Loucy (cell line): ENCODE results near the gene MAN1C1.
A peak's percentile ranks its signal among the peaks of the same experiment; 100 is the strongest.

Experiments used
- H2AFZ ChIP-seq: fragments of 200-600 bp; sonication (generic); 2 replicates; pipeline ENCODE4 v1.6.0; 2016; ENCODE audit warnings: antibody characterized with exemption, mild to moderate bottlenecking, low read length, moderate library complexity
- H3F3A ChIP-seq: fragments of 200-600 bp; 2 replicates; pipeline ENCODE4 v1.6.0; 2016; ENCODE audit warnings: antibody characterized with exemption, low read depth, mild to moderate bottlenecking
- H3K27me3 ChIP-seq: fragments of 200-600 bp; sonication (generic); 2 replicates; pipeline ENCODE4 v1.6.1; 2014; ENCODE audit warnings: low read length, mild to moderate bottlenecking; ENCODE audit not compliant: insufficient read depth, poor library complexity, severe bottlenecking
- H3K36me3 ChIP-seq: fragments of 200-600 bp; sonication (generic); 2 replicates; pipeline ENCODE4 v1.6.1; 2016; ENCODE audit warnings: low read length; ENCODE audit not compliant: insufficient read depth
- H3K4me1 ChIP-seq: fragments of 200-600 bp; sonication (generic); 2 replicates; pipeline ENCODE4 v1.5.1; 2014; ENCODE audit warnings: low read length, mild to moderate bottlenecking; ENCODE audit not compliant: insufficient read depth, poor library complexity, severe bottlenecking
- H3K4me2 ChIP-seq: fragments of 200-600 bp; sonication (generic); 2 replicates; pipeline ENCODE4 v1.6.0; 2014; ENCODE audit warnings: antibody characterized with exemption, low read length, low read depth, mild to moderate bottlenecking; ENCODE audit not compliant: poor library complexity, severe bottlenecking
- H3K4me3 ChIP-seq: fragments of 200-600 bp; sonication (generic); 2 replicates; pipeline ENCODE4 v1.5.1; 2014; ENCODE audit warnings: low read length, mild to moderate bottlenecking, mixed read lengths; ENCODE audit not compliant: poor library complexity, severe bottlenecking
- H3K79me2 ChIP-seq: fragments of 200-600 bp; sonication (generic); 2 replicates; pipeline ENCODE4 v1.6.1; 2014; ENCODE audit warnings: low read length; ENCODE audit not compliant: insufficient read depth
- H3K9ac ChIP-seq: fragments of 200-600 bp; sonication (generic); 2 replicates; pipeline ENCODE4 v1.6.0; 2014; ENCODE audit warnings: mild to moderate bottlenecking, low read depth, low read length, moderate library complexity; ENCODE audit not compliant: poor library complexity, severe bottlenecking
- H3K9me2 ChIP-seq: fragments of 200-600 bp; sonication (generic); replicated peaks from 2 replicates; pipeline ENCODE4 v1.6.1; 2016; ENCODE audit warnings: low read depth, low read length, mixed read lengths
- H3K9me3 ChIP-seq: fragments of 200-600 bp; sonication (generic); 2 replicates; pipeline ENCODE4 v1.6.1; 2014; ENCODE audit warnings: mild to moderate bottlenecking, antibody characterized with exemption, low read length, low read depth; ENCODE audit not compliant: insufficient read depth
- H4K20me1 ChIP-seq: fragments of 200-600 bp; sonication (generic); 2 replicates; pipeline ENCODE4 v1.6.0; 2014; ENCODE audit warnings: antibody characterized with exemption, low read length, mild to moderate bottlenecking; ENCODE audit not compliant: insufficient read depth, poor library complexity, severe bottlenecking
- EZH2phosphoT487 ChIP-seq: fragments of 200-600 bp; IDR thresholded peaks from 2 replicates; pipeline ENCODE4 v1.6.1; 2018; ENCODE audit warnings: antibody characterized with exemption, mild to moderate bottlenecking, moderate library complexity, borderline replicate concordance
- TF ChIP-seq, protein P1 (sequence below): fragments of 200-600 bp; sonication (generic); conservative IDR thresholded peaks from 2 replicates; pipeline ENCODE4 v1.5.1; 2014; ENCODE audit warnings: mild to moderate bottlenecking, antibody characterized with exemption, low read length

MAN1C1 gene

DNA sequence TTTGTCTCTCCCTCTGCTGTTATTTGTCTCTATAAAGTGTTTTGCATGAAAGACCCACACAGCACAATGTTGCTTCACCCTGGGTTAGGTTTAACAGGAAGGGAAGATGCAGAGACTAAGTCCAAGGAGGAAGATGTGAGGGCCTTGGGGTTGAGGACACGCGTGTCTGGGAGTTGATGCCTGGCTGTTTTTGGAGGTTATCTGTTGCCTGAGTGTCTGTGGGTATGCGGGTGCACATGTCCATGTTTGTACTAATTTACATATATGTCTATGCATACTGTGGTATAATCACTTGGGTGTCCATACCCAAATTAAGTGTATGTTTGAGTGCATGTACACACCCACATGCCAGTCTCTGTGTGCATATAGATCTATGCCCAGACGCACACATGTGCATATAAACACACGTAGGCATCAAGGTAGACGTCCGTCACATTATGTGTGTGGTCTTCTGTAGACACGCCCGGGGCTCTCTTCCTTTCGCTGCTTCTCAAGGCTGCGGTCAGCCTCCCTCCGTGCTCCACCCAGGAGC, 962 bp upstream of the MAN1C1 start:
- H3K9me3 ChIP-seq, result no peaks in the 10 kb centered on the region
- peak overlapping the region; percentile 77; the same call in 1 of the 2 replicates for H2AFZ ChIP-seq
- H3K9ac ChIP-seq, result no peak overlapping the region
- no peaks in the 10 kb centered on the region for H3K9me2 ChIP-seq
- H3K4me3 ChIP-seq, result peak overlapping the region; percentile 64
- H3K36me3 ChIP-seq, result no peaks in the 10 kb centered on the region
- no peaks in the 10 kb centered on the region for H4K20me1 ChIP-seq
- H3K27me3 ChIP-seq, result peaks cover 31% of the 10 kb centered on the region
- H3K4me1 ChIP-seq, result peaks cover 8% of the 10 kb centered on the region
- peak overlapping the region; percentile 46 for H3K4me2 ChIP-seq
- TF ChIP-seq, protein P1, sequence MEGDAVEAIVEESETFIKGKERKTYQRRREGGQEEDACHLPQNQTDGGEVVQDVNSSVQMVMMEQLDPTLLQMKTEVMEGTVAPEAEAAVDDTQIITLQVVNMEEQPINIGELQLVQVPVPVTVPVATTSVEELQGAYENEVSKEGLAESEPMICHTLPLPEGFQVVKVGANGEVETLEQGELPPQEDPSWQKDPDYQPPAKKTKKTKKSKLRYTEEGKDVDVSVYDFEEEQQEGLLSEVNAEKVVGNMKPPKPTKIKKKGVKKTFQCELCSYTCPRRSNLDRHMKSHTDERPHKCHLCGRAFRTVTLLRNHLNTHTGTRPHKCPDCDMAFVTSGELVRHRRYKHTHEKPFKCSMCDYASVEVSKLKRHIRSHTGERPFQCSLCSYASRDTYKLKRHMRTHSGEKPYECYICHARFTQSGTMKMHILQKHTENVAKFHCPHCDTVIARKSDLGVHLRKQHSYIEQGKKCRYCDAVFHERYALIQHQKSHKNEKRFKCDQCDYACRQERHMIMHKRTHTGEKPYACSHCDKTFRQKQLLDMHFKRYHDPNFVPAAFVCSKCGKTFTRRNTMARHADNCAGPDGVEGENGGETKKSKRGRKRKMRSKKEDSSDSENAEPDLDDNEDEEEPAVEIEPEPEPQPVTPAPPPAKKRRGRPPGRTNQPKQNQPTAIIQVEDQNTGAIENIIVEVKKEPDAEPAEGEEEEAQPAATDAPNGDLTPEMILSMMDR, result no peak
- TF ChIP-seq EZH2phosphoT487, result no peak
- no peaks in the 10 kb centered on the region for H3K79me2 ChIP-seq
- no peaks in the 10 kb centered on the region for H3F3A ChIP-seq

DNA sequence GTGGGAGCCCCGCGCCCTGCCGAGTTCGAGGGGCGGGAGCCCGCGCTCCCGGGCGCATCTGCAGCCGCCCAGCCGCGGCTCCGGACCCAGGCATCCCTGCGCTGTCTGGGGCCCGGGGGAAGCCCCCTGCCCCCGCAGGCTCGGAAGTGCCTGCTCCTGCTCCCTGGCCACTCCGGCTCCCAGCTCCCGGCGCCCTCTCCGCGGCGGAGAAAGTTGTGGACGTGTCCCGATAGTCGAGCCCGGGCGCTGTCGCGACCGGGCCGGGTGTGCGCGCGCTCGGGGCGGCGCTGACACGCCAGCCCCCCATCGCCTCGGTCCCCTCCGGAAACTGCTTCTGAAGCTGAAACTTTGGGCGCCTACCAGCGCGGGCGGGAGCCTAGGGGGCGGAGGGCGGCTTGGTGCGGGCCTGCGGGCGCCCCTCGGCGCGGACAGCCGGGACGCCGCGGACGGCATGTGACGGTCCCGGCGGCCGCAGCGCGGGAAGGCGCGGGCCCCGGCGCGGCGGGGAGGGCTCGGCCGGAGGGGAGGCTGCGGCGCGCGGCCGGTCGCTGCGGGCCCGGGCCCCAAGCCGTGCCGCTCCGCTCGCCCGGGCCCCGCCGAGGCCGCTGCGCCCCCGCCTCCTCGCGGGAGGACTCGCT, 515 bp downstream of the MAN1C1 start:
- Histone ChIP-seq H3K9ac (no peak overlapping the region), H3K9me3 (no peaks in the 10 kb centered on the region), H3K4me1 (peaks cover 8% of the 10 kb centered on the region), H3K36me3 (no peaks in the 10 kb centered on the region), H2AFZ (no peak overlapping the region; the same call in 1 of the 2 replicates), H3K4me3 (peak overlapping the region; percentile 72), H3K4me2 (peak overlapping the region; percentile 82), H3K9me2 (no peaks in the 10 kb centered on the region), H3F3A (no peaks in the 10 kb centered on the region), H3K27me3 (peaks cover 45% of the 10 kb centered on the region), H3K79me2 (no peaks in the 10 kb centered on the region), H4K20me1 (no peaks in the 10 kb centered on the region)
- TF ChIP-seq, protein P1, result no peak
- no peak for TF ChIP-seq EZH2phosphoT487

DNA sequence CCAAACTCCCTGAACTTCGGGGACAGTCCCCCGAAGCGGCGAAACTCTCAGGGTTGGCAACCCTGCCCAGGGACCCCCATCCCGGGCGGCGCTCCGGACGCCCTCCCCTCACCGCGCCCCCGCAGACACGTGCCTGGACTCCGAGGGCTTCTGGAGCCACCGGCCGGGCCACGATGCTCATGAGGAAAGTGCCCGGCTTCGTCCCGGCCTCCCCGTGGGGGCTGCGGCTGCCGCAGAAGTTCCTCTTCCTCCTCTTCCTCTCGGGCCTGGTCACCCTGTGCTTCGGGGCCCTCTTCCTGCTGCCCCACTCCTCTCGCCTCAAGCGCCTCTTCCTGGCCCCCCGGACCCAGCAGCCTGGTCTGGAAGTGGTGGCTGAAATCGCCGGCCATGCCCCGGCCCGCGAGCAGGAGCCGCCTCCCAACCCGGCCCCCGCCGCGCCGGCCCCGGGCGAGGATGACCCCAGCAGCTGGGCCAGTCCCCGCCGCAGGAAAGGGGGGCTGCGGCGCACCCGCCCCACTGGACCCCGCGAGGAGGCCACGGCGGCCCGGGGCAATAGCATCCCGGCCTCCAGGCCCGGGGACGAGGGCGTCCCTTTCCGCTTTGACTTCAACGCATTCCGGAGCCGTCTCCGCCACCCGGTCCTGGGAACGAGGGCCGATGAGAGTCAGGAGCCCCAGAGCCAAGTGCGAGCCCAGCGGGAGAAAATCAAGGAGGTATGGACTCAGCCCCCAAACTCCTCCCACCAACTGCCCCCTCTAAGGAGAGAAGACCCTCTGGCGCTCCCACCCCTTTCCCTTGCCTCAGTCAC, 1.2 kb downstream of the MAN1C1 start:
- TF ChIP-seq EZH2phosphoT487, result no peak
- TF ChIP-seq, protein P1, result no peak
- Histone ChIP-seq H3K4me2 (peak overlapping the region; percentile 26), H4K20me1 (no peaks in the 10 kb centered on the region), H3K36me3 (no peaks in the 10 kb centered on the region), H3K9me2 (no peaks in the 10 kb centered on the region), H3K9ac (no peak overlapping the region), H3K4me3 (no peak overlapping the region), H2AFZ (no peak overlapping the region), H3K27me3 (peaks cover 52% of the 10 kb centered on the region), H3K79me2 (no peaks in the 10 kb centered on the region), H3K4me1 (peaks cover 8% of the 10 kb centered on the region), H3K9me3 (no peaks in the 10 kb centered on the region), H3F3A (no peaks in the 10 kb centered on the region)
